Activated CD4-positive, alpha-beta T cell treated with anti-CD3 and anti-CD28 coated beads for 36 hours (primary cell): ENCODE measurements around the gene NANOS2. TPM values are rescaled to one million over a fixed set of nuclear protein-coding genes. Genes with fewer than 3 reads are reported as not detected.
A peak's percentile ranks its signal among the peaks of the same experiment; 100 is the strongest.

Experiments used
- ATAC-seq: fragments of 200-7000 bp; cut with Tn5 transposase; one replicate; pipeline ENCODE4 v1.10.0; 2021; ENCODE audit warnings: mild to moderate bottlenecking, moderate library complexity
- CTCF ChIA-PET: fragments of 350-600 bp; sonication (Branson Sonifier 250); formaldehyde crosslinking; loops from one replicate; lab custom pipeline; 2021; ENCODE audit warnings: antibody characterized with exemption; lab: Charles Lee
- POLR2A ChIA-PET: fragments of 350-600 bp; sonication (Branson Sonifier 250); formaldehyde crosslinking; loops from one replicate; lab custom pipeline; 2021; ENCODE audit warnings: antibody characterized with exemption, inconsistent platforms; lab: Charles Lee
- DNase-seq: peaks from one replicate; pipeline ENCODE4 v3.0.0-alpha.2; 2020
- H3K27ac Mint-ChIP-seq: one replicate; pipeline ENCODE4 v1.8.0; 2021; ENCODE audit warnings: mixed read lengths
- H3K27me3 Mint-ChIP-seq: one replicate; pipeline ENCODE4 v1.8.0; 2021; ENCODE audit warnings: mixed read lengths
- H3K36me3 Mint-ChIP-seq: one replicate; pipeline ENCODE4 v1.8.0; 2021; ENCODE audit warnings: low read depth, mixed read lengths
- H3K4me1 Mint-ChIP-seq: one replicate; pipeline ENCODE4 v1.8.0; 2021; ENCODE audit warnings: mixed read lengths
- H3K4me3 Mint-ChIP-seq: one replicate; pipeline ENCODE4 v1.8.0; 2021; ENCODE audit warnings: mild to moderate bottlenecking, moderate library complexity, mixed read lengths
- H3K9me3 Mint-ChIP-seq: one replicate; pipeline ENCODE4 v1.8.0; 2021; ENCODE audit warnings: low read depth, mixed read lengths
- intact Hi-C, 2 experiments: fragments of 100-400 bp; cut with DNase I in 1 of 2; cut with micrococcal nuclease in 1 of 2; formaldehyde crosslinking; loops; one replicate each; pipeline versions ENCODE4 v1.14.2 to v1.15.1; 2022 to 2024; cut with DNase I, micrococcal nuclease
- total RNA-seq, 2 experiments: library from RNA; stranded (reverse); gene quantifications; one replicate each; pipeline ENCODE4 v1.2.3, GENCODE V29; 2021

NANOS2 gene
- not detected for total RNA-seq

- ChIA-PET CTCF (interaction anchor here (0.6 kb wide), 1 partner anchor 120 kb away, joined by 3 read pairs; no protein-coding TSS in a partner anchor), POLR2A (interaction anchor here (0.5 kb wide), 1 partner anchor 19 kb away, joined by 4 read pairs; no protein-coding TSS in a partner anchor)
- Mint-ChIP-seq H3K36me3 (no peaks in the 10 kb centered on the region), H3K27ac (no peak within 1 kb of the TSS), H3K9me3 (no peaks in the 10 kb centered on the region), H3K27me3 (peaks cover 19% of the 10 kb centered on the region), H3K4me1 (peaks cover 2% of the 10 kb centered on the region), H3K4me3 (no peak within 1 kb of the TSS)
- ATAC-seq (no peak), DNase-seq (peak; percentile 27)
- intact Hi-C loops = no loop called here
Measured at GRCh38 chr19:45913874-45914830, at the start of gene NANOS2. Gene NANOS2 (minus strand): TSS chr19:45914778. CDS start chr19:45914693, 85 bp downstream.

GRCh38 chr19:45962021-45962420 is 47.4 kb upstream of the NANOS2 start:
- no peaks in the 10 kb centered on the region for H3K36me3 Mint-ChIP-seq
- ChIA-PET POLR2A (no interaction called here), CTCF (interaction anchor here (1.3 kb wide), 1 partner anchor 25 kb away, joined by 3 read pairs; no protein-coding TSS in a partner anchor)
- ATAC-seq = no peak
- no peak overlapping the region for H3K4me3 Mint-ChIP-seq
- no peaks in the 10 kb centered on the region for H3K4me1 Mint-ChIP-seq
- H3K27ac Mint-ChIP-seq = no peak overlapping the region
- DNase-seq = no peak
- peaks cover 42% of the 10 kb centered on the region for H3K27me3 Mint-ChIP-seq
- no peaks in the 10 kb centered on the region for H3K9me3 Mint-ChIP-seq
- intact Hi-C loops = no loop called here

DNA sequence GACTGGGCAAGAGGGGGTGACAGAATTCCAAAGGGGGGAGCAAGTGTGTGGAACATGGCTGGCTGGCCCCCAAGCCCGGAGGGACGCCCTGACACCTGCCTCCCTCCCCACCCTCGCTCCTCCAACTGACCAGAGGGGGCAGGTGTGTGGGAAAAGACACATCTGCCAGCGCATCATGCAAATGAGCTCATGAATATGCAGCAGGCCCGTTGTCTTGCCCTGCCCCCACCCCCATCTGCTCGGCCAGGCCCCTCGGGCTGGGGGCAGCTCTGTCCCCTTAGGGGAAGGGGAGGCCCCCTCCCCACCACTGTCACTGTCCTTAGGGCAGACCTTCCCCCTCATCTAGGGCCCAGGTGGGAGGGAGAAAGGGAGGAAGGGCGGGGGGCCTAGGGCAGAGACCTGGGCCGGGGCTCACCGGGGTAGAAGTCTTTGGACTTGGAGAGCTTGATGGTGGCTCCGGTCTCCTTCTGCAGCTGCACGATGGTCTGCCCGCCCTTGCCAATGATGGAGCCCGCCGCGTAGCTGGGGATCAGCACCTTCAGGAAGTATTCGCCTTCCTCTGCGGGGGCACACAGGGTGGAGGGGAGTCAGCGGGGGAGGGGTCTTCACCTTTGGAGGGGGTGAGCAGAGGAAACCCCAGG is 46.1 kb upstream of the NANOS2 start:
- CTCF ChIA-PET = interaction anchor here (0.7 to 1.3 kb wide), 3 partner anchors 12 to 56 kb away, joined by 3 to 4 read pairs (median 4); no protein-coding TSS in a partner anchor
- intact Hi-C loops = no loop called here
- no peak for ATAC-seq

DNA sequence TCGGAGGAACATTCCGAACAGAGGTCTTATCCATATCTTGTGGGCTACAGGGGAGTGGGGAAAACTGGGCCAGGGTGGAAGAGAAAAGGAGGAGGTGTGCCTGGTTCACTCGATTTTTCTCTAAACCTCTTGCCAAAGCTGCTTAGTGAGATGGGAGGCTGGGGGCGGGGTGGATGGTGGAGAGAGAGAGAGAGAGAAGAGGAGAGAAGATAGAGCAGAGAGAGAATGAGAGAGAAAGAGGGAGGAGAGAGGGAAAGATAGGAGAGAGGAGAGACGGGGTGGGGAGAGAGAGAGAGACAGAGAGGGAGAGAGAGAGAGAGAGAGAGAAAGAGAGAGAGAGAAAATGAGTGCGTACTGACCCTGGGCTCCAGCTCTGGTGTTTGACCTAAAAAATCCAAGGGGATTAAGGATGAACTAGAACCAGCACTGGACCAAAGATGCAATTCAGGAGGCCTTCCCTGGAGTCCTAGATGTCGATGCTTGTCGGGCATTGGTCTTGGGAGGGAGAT is 45.0 kb upstream of the NANOS2 start:
- no peaks in the 10 kb centered on the region for H3K36me3 Mint-ChIP-seq

More for the DNA sequence above, 46.1 kb upstream of the NANOS2 start:
- Mint-ChIP-seq H3K36me3 (no peaks in the 10 kb centered on the region), H3K27ac (no peak overlapping the region), H3K27me3 (peaks cover 38% of the 10 kb centered on the region), H3K4me3 (no peak overlapping the region), H3K4me1 (no peaks in the 10 kb centered on the region), H3K9me3 (no peaks in the 10 kb centered on the region)
- POLR2A ChIA-PET = no interaction called here
- DNase-seq = no peak

DNA sequence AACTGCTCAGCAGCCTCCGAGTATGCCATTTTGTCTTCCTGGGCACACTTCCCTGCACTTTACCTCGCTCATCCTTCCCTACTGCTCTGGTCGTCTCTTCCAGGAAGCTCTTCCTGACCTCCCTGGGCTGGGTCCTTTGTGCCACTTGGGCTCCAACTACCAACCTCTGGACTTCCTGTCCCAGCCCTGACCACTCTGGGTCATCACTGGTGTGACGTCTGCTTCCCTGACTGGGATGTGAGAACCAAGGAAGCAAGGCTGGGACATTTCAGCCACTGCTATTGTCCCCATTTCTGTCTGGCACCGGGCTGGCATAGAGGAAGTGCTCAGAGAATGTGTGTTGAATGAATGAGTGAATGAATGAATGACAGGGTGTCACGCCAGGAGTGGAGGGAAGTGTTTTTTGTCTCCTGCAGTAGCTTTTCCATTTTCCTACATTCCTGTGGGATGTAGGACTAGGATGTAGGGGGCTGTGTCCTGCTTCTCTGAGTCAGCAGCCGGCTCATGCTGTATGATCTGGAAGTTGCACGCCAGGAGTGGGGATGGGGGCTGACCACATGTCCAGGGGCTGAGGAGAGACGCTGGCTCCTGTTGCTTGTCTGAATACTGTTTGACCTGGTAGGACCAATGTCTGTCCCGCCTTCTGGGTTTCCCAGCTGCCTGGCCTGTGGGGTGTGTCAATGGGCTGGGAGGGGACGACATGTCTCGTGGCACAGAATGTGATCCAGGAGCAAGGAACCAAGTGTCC is 44.4 kb upstream of the NANOS2 start:
- ATAC-seq (no peak), DNase-seq (no peak)
- no peaks in the 10 kb centered on the region for H3K9me3 Mint-ChIP-seq
- H3K4me1 Mint-ChIP-seq = no peaks in the 10 kb centered on the region
- peaks cover 42% of the 10 kb centered on the region for H3K27me3 Mint-ChIP-seq
- ChIA-PET POLR2A (no interaction called here), CTCF (no interaction called here)
- no peak overlapping the region for H3K27ac Mint-ChIP-seq
- no peaks in the 10 kb centered on the region for H3K36me3 Mint-ChIP-seq
- intact Hi-C loops = no loop called here
- H3K4me3 Mint-ChIP-seq = no peak overlapping the region

More for the DNA sequence above, 45.0 kb upstream of the NANOS2 start:
- POLR2A ChIA-PET = no interaction called here
- H3K27ac Mint-ChIP-seq = no peak overlapping the region
- H3K4me1 Mint-ChIP-seq = no peaks in the 10 kb centered on the region
- CTCF ChIA-PET = no interaction called here
- no peak for ATAC-seq
- H3K27me3 Mint-ChIP-seq = peaks cover 41% of the 10 kb centered on the region
- no peaks in the 10 kb centered on the region for H3K9me3 Mint-ChIP-seq
- intact Hi-C loops = no loop called here
- no peak for DNase-seq
- H3K4me3 Mint-ChIP-seq = no peak overlapping the region

GRCh38 chr19:45958320-45958719 is 43.7 kb upstream of the NANOS2 start:
- ChIA-PET CTCF (no interaction called here), POLR2A (no interaction called here)
- no peak overlapping the region for H3K4me3 Mint-ChIP-seq
- H3K36me3 Mint-ChIP-seq = no peaks in the 10 kb centered on the region
- ATAC-seq (no peak), DNase-seq (no peak)
- no peak overlapping the region for H3K27ac Mint-ChIP-seq
- peaks cover under 1% of the 10 kb centered on the region for H3K4me1 Mint-ChIP-seq
- peaks cover 44% of the 10 kb centered on the region for H3K27me3 Mint-ChIP-seq
- intact Hi-C loops = no loop called here
- peaks cover under 1% of the 10 kb centered on the region for H3K9me3 Mint-ChIP-seq

DNA sequence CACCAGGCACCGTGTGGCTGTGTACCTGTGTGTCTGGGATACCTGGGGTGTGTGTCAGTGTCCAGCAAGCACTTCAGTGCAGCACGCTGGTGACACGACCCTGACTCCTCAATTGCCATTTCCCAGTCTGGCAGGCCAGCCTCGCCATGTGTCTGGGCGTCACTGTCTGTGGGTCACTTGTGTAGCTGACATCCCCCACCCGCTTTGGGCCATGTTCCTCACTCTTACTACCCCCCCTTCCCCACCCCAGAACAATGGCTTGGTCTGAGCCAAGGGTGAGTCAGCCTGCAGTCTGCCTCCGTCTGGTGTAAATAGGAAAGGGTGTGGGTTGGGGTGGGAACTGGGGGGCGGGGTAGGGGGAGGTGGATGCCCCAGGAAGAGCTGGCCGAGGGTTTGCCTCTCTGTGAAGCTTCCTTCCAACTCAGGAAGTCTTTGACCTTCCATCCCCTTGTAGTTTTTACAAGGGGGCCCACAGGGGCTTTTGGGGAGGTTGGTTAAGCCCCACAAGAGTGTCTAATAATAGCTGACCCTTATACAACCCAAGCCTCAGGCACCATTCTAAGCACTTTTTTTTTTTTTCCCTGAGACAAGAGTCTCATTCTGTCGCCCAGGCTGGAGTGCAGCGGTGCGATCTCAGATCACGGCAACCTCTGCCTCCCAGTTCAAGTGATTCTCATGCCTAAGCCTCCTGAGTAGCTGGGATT is 41.5 kb upstream of the NANOS2 start:
- Mint-ChIP-seq H3K4me1 (peaks cover 9% of the 10 kb centered on the region), H3K27me3 (peaks cover 42% of the 10 kb centered on the region)
- CTCF ChIA-PET = no interaction called here

DNA sequence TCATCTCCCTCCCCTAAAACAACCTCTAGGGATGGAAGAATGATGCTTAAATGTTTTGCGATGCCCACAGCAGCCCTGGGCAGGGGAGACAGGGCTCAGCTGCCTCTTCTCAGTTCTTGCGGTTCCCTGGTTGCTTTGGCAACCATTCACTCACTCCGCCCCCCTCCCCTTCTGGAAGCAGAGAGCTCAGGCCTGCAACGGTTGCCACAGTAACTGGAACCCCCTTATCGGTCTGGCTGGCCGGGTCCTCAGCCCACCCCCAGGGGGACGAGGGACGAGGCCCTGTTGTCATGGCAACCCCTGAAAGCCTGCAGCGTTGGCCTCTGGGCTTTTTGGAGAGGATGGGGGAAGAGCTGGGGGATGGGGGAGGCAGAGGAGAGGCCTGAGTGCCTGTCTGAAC is 39.6 kb upstream of the NANOS2 start:
- POLR2A ChIA-PET = no interaction called here
- no peak for DNase-seq
- peaks cover 36% of the 10 kb centered on the region for H3K27me3 Mint-ChIP-seq
- H3K9me3 Mint-ChIP-seq = peaks cover 3% of the 10 kb centered on the region
- no peak overlapping the region for H3K4me3 Mint-ChIP-seq
- no peak for ATAC-seq
- no peaks in the 10 kb centered on the region for H3K36me3 Mint-ChIP-seq
- H3K4me1 Mint-ChIP-seq = peaks cover 9% of the 10 kb centered on the region
- intact Hi-C loops = no loop called here
- CTCF ChIA-PET = interaction anchor here (0.6 kb wide), 1 partner anchor 418 kb away, joined by 3 read pairs; no protein-coding TSS in a partner anchor
- H3K27ac Mint-ChIP-seq = no peak overlapping the region

More for the DNA sequence above, 41.5 kb upstream of the NANOS2 start:
- POLR2A ChIA-PET = no interaction called here
- peaks cover 3% of the 10 kb centered on the region for H3K9me3 Mint-ChIP-seq
- no peak overlapping the region for H3K27ac Mint-ChIP-seq
- H3K36me3 Mint-ChIP-seq = no peaks in the 10 kb centered on the region
- ATAC-seq (no peak), DNase-seq (no peak)
- no peak overlapping the region for H3K4me3 Mint-ChIP-seq
- intact Hi-C loops = no loop called here

- CTCF ChIA-PET = interaction anchor here (0.6 kb wide), 1 partner anchor 419 kb away, joined by 3 read pairs; no protein-coding TSS in a partner anchor
- intact Hi-C loops = no loop called here
Measured at GRCh38 chr19:45953676-45954075, 39.1 kb upstream of the NANOS2 start.

GRCh38 chr19:45952686-45953505 is 38.3 kb upstream of the NANOS2 start:
- intact Hi-C loops = no loop called here
- DNase-seq (peak; percentile 66), ATAC-seq (peak; percentile 65)
- Mint-ChIP-seq H3K4me3 (peak overlapping the region; percentile 67), H3K27me3 (peaks cover 24% of the 10 kb centered on the region), H3K36me3 (no peaks in the 10 kb centered on the region), H3K27ac (no peak overlapping the region), H3K9me3 (peaks cover 3% of the 10 kb centered on the region), H3K4me1 (peaks cover 9% of the 10 kb centered on the region)
- CTCF ChIA-PET = interaction anchor here (1.0 kb wide), 1 partner anchor 64 kb away, joined by 4 read pairs; no protein-coding TSS in a partner anchor
- POLR2A ChIA-PET = interaction anchor here (0.6 to 1.0 kb wide), 2 partner anchors 90 to 191 kb away, joined by 3 to 4 read pairs; partner anchors contain the start of gene SYMPK

More at GRCh38 chr19:45953676-45954075, 39.1 kb upstream of the NANOS2 start:
- Mint-ChIP-seq H3K36me3 (no peaks in the 10 kb centered on the region), H3K4me1 (peaks cover 9% of the 10 kb centered on the region), H3K27me3 (peaks cover 31% of the 10 kb centered on the region), H3K9me3 (peaks cover 3% of the 10 kb centered on the region), H3K4me3 (no peak overlapping the region), H3K27ac (no peak overlapping the region)
- ATAC-seq = no peak
- no peak for DNase-seq
- POLR2A ChIA-PET = no interaction called here
